GM19467 (cell line): ENCODE results near the gene AQR.

Experiments
- ATAC-seq: cut with Tn5 transposase; IDR thresholded peaks from one replicate; pipeline ENCODE4 v1.9.1; 2021; ENCODE audit warnings: mild to moderate bottlenecking, moderate library complexity; ENCODE audit not compliant: unreplicated experiment

Gene AQR

GRCh38 chr15:34883633-34884032, 85.9 kb downstream of the AQR start:
- ATAC-seq: no peak

- no peak for ATAC-seq
Observed at GRCh38 chr15:34883042-34883441, 86.5 kb downstream of the AQR start.

GRCh38 chr15:34879107-34879506, 90.4 kb downstream of the AQR start:
- no peak for ATAC-seq

GRCh38 chr15:34876640-34877039, 92.9 kb downstream of the AQR start:
- ATAC-seq: no peak

- no peak for ATAC-seq
Observed at GRCh38 chr15:34869110-34869509, 100.4 kb downstream of the AQR start.

GRCh38 chr15:34865531-34865930, 104.0 kb downstream of the AQR start:
- no peak for ATAC-seq

- ATAC-seq: no peak
Observed at GRCh38 chr15:34861214-34861613, 108.3 kb downstream of the AQR start.

GRCh38 chr15:34855893-34856292, 113.6 kb downstream of the AQR start:
- ATAC-seq: no peak

- ATAC-seq: no peak
Observed at GRCh38 chr15:34855413-34855812, 114.1 kb downstream of the AQR start.

GRCh38 chr15:34854232-34854631, 115.3 kb downstream of the AQR start:
- no peak for ATAC-seq

GRCh38 chr15:34853001-34853758, 116.4 kb downstream of the AQR start:
- ATAC-seq: no peak

GRCh38 chr15:34851751-34852150, 117.8 kb downstream of the AQR start:
- ATAC-seq: no peak

- no peak for ATAC-seq
Observed at GRCh38 chr15:34851007-34851406, 118.5 kb downstream of the AQR start.

- no peak for ATAC-seq
Observed at GRCh38 chr15:34850121-34850520, 119.4 kb downstream of the AQR start.

- ATAC-seq: no peak
Observed at GRCh38 chr15:34849364-34849959, 120.1 kb downstream of the AQR start.

GRCh38 chr15:34847598-34847997, 121.9 kb downstream of the AQR start:
- no peak for ATAC-seq

GRCh38 chr15:34841262-34841725, 128.2 kb downstream of the AQR start:
- ATAC-seq: no peak

- ATAC-seq: no peak
Observed at GRCh38 chr15:34838282-34838681, 131.3 kb downstream of the AQR start.

- no peak for ATAC-seq
Observed at GRCh38 chr15:34837246-34838016, 132.1 kb downstream of the AQR start.

GRCh38 chr15:34828145-34828911, 141.2 kb downstream of the AQR start:
- ATAC-seq: no peak

GRCh38 chr15:34821831-34822230, 147.7 kb downstream of the AQR start:
- ATAC-seq: no peak
